Measurements from ENCODE around the gene MYH7.

MYH7 gene

DNA sequence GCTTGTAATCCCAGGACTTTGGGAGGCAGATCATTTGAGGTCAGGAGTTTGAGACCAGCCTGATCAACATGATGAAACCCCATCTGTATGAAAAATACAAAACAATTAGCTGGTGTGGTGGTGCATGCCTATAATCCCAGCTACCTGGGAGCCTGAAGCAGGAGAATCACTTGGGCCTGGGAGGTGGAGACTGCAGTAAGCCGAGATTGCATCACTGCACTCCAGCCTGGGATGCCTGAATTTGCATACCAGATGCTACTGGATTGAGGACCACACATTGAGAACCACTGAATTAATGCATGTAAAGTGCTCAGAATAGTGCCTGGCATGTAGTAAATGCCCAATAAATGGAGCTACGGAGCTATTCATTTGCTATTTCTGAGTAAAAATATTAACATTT, 14.9 kb upstream of the MYH7 start:
- Histone ChIP-seq H3K4me2 (no peak overlapping the region), H2AFZ (ENCODE audit: low read depth) (no peak overlapping the region), H3K36me3 (ENCODE audit: insufficient read depth) (no peaks in the 10 kb centered on the region), H3K27me3 (ENCODE audit: insufficient read depth, low read depth) (no peaks in the 10 kb centered on the region), H3K27ac (no peak overlapping the region), H3K4me1 (ENCODE audit: low read depth, poor library complexity, severe bottlenecking) (no peaks in the 10 kb centered on the region), H4K20me1 (ENCODE audit: insufficient read depth) (no peaks in the 10 kb centered on the region), H3K79me2 (ENCODE audit: insufficient read depth, low read depth) (no peaks in the 10 kb centered on the region), H3K9ac (no peak overlapping the region), H3K4me3 (IDR thresholded peaks at IDR 0.05; ENCODE audit: insufficient read depth, low read depth, low read length) (no peak overlapping the region)
- TF ChIP-seq, protein P1, sequence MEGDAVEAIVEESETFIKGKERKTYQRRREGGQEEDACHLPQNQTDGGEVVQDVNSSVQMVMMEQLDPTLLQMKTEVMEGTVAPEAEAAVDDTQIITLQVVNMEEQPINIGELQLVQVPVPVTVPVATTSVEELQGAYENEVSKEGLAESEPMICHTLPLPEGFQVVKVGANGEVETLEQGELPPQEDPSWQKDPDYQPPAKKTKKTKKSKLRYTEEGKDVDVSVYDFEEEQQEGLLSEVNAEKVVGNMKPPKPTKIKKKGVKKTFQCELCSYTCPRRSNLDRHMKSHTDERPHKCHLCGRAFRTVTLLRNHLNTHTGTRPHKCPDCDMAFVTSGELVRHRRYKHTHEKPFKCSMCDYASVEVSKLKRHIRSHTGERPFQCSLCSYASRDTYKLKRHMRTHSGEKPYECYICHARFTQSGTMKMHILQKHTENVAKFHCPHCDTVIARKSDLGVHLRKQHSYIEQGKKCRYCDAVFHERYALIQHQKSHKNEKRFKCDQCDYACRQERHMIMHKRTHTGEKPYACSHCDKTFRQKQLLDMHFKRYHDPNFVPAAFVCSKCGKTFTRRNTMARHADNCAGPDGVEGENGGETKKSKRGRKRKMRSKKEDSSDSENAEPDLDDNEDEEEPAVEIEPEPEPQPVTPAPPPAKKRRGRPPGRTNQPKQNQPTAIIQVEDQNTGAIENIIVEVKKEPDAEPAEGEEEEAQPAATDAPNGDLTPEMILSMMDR (conservative IDR thresholded peaks at IDR 0.05; ENCODE audit: low read depth, low read length): no peak

DNA sequence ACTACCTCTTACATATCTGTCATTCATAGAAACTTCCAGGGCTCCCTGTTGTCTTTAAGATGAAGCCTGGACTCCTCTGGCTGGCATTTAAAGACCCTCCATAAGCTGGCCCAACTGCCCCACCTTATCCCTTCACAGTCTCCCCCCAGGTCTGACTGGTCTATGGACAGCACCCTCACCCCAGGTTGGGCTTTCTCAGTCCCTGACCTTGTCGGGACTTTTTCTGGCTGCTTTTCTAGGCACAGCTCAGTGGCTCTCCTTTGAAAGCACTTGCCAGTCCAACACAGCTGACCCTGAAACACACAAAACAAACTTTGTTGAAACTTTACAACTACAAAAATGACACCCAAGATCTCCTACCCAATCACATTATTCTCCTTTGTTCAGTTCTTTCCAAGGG, 13.9 kb upstream of the MYH7 start:
- H3K4me3 ChIP-seq (IDR thresholded peaks at IDR 0.05; ENCODE audit: insufficient read depth, low read depth, low read length): no peak overlapping the region
- no peaks in the 10 kb centered on the region for H3K27me3 ChIP-seq (ENCODE audit: insufficient read depth, low read depth)
- H4K20me1 ChIP-seq (ENCODE audit: insufficient read depth): no peaks in the 10 kb centered on the region
- no peak overlapping the region for H3K4me2 ChIP-seq
- H2AFZ ChIP-seq (ENCODE audit: low read depth): no peak overlapping the region
- no peaks in the 10 kb centered on the region for H3K4me1 ChIP-seq (ENCODE audit: low read depth, poor library complexity, severe bottlenecking)
- H3K79me2 ChIP-seq (ENCODE audit: insufficient read depth, low read depth): no peaks in the 10 kb centered on the region
- H3K36me3 ChIP-seq (ENCODE audit: insufficient read depth): no peaks in the 10 kb centered on the region
- TF ChIP-seq, protein P1 (conservative IDR thresholded peaks at IDR 0.05; ENCODE audit: low read depth, low read length): no peak
- no peak overlapping the region for H3K9ac ChIP-seq
- H3K27ac ChIP-seq: no peak overlapping the region

DNA sequence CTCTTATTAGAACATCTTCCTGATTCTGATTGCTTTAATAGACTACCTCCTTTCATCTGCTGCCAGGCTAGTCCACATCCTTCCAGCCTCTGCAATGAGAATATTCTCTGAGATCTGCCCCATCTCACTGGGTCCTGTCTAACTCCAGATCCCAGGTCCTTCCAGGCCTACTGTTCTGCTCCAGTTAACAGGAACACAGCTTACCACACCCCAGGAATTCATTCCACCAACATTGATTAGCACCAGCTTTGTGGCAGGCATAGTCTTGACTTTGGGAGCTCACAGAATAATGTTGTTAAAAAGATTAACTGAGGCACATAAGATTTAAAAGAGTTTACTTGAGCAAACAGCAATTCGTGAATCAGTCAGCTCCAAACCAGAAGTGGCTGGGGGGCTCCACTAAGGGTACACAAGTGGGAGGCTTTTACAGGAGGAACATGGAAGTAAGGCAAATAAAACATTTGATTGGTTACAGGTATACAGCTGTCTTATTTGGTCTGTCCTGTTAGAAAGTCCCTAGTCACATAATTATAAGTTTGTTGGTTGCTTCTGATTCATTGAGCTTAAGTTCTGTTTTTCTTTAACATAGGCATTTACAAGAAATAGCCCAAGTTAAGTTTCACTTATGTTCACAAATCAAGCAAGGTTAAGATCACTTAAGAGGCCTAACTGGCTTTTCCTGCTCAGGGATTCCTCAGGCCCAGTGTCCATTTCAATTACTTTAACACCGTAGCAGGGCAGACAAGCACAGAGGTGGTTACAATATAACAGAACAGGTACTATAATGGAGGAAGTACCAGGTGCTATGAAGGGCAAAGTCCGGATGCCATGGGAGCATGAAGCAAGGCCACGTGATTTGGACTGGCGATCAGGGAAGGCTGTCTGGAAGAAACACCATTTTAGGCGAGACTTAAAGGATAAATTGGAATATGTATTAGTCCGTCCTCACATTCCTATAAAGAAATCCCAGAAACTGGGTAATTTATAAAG, 12.2 kb upstream of the MYH7 start:
- Histone ChIP-seq H2AFZ (ENCODE audit: low read depth) (no peak overlapping the region), H3K4me3 (IDR thresholded peaks at IDR 0.05; ENCODE audit: insufficient read depth, low read depth, low read length) (no peak overlapping the region), H3K9ac (no peak overlapping the region), H3K79me2 (ENCODE audit: insufficient read depth, low read depth) (no peaks in the 10 kb centered on the region), H4K20me1 (ENCODE audit: insufficient read depth) (no peaks in the 10 kb centered on the region), H3K4me2 (no peak overlapping the region), H3K27me3 (ENCODE audit: insufficient read depth, low read depth) (no peaks in the 10 kb centered on the region), H3K36me3 (ENCODE audit: insufficient read depth) (no peaks in the 10 kb centered on the region), H3K4me1 (ENCODE audit: low read depth, poor library complexity, severe bottlenecking) (no peaks in the 10 kb centered on the region), H3K27ac (no peak overlapping the region)
- TF ChIP-seq, protein P1 (conservative IDR thresholded peaks at IDR 0.05; ENCODE audit: low read depth, low read length): no peak

DNA sequence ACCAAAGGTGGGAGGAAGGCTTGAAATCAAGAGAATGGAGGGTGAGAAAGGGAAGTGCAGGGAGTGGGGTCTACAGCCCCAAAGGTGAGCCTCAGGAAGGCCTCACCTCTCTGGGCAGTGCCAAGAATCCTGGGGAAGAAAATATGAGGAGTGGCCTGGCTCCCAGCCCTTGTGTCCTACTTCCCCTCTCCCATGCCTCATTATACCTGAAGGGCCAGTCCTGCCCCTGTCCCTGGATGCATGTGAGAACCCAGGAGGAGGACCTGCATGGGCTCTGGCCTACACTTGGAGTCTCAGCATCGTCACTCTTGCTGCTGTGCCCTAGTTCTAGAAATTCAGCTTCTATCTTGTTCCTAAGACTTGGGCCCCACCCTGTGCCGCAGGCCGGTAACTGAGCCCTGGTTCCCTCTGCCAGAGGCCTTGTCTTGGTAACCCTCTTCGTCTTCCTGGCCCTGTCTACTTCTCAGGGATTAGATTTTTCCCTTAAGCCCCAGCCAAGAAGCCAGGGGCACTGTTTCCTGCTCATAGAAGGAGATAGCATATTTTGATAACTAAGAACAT, 10.9 kb upstream of the MYH7 start:
- no peak overlapping the region for H3K4me2 ChIP-seq
- no peaks in the 10 kb centered on the region for H3K27me3 ChIP-seq (ENCODE audit: insufficient read depth, low read depth)
- H3K9ac ChIP-seq: no peak overlapping the region

More for the DNA sequence above, 10.9 kb upstream of the MYH7 start:
- Histone ChIP-seq H2AFZ (ENCODE audit: low read depth) (no peak overlapping the region), H3K79me2 (ENCODE audit: insufficient read depth, low read depth) (no peaks in the 10 kb centered on the region), H3K4me1 (ENCODE audit: low read depth, poor library complexity, severe bottlenecking) (no peaks in the 10 kb centered on the region), H4K20me1 (ENCODE audit: insufficient read depth) (no peaks in the 10 kb centered on the region), H3K4me3 (IDR thresholded peaks at IDR 0.05; ENCODE audit: insufficient read depth, low read depth, low read length) (no peak overlapping the region), H3K36me3 (ENCODE audit: insufficient read depth) (no peaks in the 10 kb centered on the region), H3K27ac (no peak overlapping the region)
- TF ChIP-seq, protein P1 (conservative IDR thresholded peaks at IDR 0.05; ENCODE audit: low read depth, low read length): no peak
